ENCODE results near the gene AIRE.
"Not testable (repeated sequence)": the region's sequence is repeated elsewhere in the genome, so short reads cannot be mapped to it uniquely, and the experiment has no call there.

The AIRE gene

GRCh38 chr21:44285138-44285992 lies at the start of gene AIRE:
AIRE (plus strand) TSS chr21:44285876; CDS start chr21:44286007, 131 bp downstream.
- DNase-seq: no peak

GRCh38 chr21:44240353-44240752 lies 45.3 kb upstream of the AIRE start:
- DNase-seq: not testable (repeated sequence)

- not testable (repeated sequence) for DNase-seq
Observed at GRCh38 chr21:44240842-44241241, 44.8 kb upstream of the AIRE start, which contains the start of gene ICOSLG. ICOSLG (minus strand) TSS chr21:44240943; CDS start chr21:44240817, 126 bp downstream.

- not testable (repeated sequence) for DNase-seq
Observed at GRCh38 chr21:44241281-44241680, 44.4 kb upstream of the AIRE start.

GRCh38 chr21:44243980-44244379 lies 41.7 kb upstream of the AIRE start:
- not testable (repeated sequence) for DNase-seq

- not testable (repeated sequence) for DNase-seq
Observed at GRCh38 chr21:44247904-44248303, 37.8 kb upstream of the AIRE start.

GRCh38 chr21:44249204-44250037 lies 36.3 kb upstream of the AIRE start:
- DNase-seq: not testable (repeated sequence)

GRCh38 chr21:44253832-44254710 lies 31.6 kb upstream of the AIRE start:
- no peak for DNase-seq

- no peak for DNase-seq
Observed at GRCh38 chr21:44255511-44255981, 30.1 kb upstream of the AIRE start.

GRCh38 chr21:44258056-44258725 lies 27.5 kb upstream of the AIRE start:
- no peak for DNase-seq

GRCh38 chr21:44259082-44259705 lies 26.5 kb upstream of the AIRE start:
- DNase-seq: peak; percentile 64

GRCh38 chr21:44260066-44260465 lies 25.6 kb upstream of the AIRE start:
- no peak for DNase-seq

GRCh38 chr21:44260791-44261631 lies 24.7 kb upstream of the AIRE start:
- no peak for DNase-seq

- no peak for DNase-seq
Observed at GRCh38 chr21:44261675-44262295, 23.9 kb upstream of the AIRE start, which contains the start of gene DNMT3L. DNMT3L (minus strand) TSS chr21:44261897; CDS start chr21:44261259, 638 bp downstream.

- DNase-seq: no peak
Observed at GRCh38 chr21:44262338-44263056, 23.2 kb upstream of the AIRE start.

- no peak for DNase-seq
Observed at GRCh38 chr21:44263221-44263760, 22.4 kb upstream of the AIRE start.

GRCh38 chr21:44263768-44264167 lies 21.9 kb upstream of the AIRE start:
- no peak for DNase-seq

GRCh38 chr21:44265734-44266270 lies 19.9 kb upstream of the AIRE start:
- no peak for DNase-seq
